GM12873 (cell line): Measurements from ENCODE around the gene PTCH1.

Experiments
- CTCF ChIP-seq: IDR thresholded peaks from 2 replicates; pipeline ENCODE4 v1.5.1; 2012; ENCODE audit warnings: low read depth, mild to moderate bottlenecking, moderate library complexity, low read length, control low read depth; ENCODE audit not compliant: insufficient read depth; ENCODE audit errors: missing control alignments

Gene PTCH1

GRCh38 chr9:95503369-95503768 lies 13.4 kb downstream of the PTCH1 start:
- no peak for TF ChIP-seq CTCF

DNA sequence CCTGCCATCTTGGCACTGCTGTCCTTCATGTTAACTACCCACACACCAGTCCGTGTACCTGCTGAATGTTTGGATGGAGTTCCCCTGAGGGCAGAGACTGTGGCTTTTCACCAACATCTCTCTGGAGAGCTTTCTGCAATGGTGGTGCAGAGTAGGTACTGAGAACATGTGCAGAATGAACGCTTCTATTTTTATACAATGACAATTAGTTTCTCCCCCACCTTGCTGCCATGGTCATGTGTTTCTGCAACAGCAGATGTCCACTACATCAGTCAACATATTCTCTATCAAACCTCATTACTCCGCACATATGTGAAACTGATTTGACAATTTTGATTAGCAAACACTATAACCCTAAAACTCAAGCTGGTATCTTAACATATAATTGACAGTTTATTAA lies 14.5 kb downstream of the PTCH1 start:
- TF ChIP-seq CTCF, result no peak

- TF ChIP-seq CTCF, result no peak
Measured at GRCh38 chr9:95499847-95500246, 16.9 kb downstream of the PTCH1 start.

GRCh38 chr9:95499046-95499676 lies 17.6 kb downstream of the PTCH1 start:
- TF ChIP-seq CTCF, result no peak

GRCh38 chr9:95498641-95499040 lies 18.1 kb downstream of the PTCH1 start:
- no peak for TF ChIP-seq CTCF

GRCh38 chr9:95497772-95498171 lies 19.0 kb downstream of the PTCH1 start:
- TF ChIP-seq CTCF, result no peak

GRCh38 chr9:95496687-95497086 lies 20.1 kb downstream of the PTCH1 start:
- TF ChIP-seq CTCF, result no peak
